ENCODE measurements around the gene CMIP.

Gene CMIP

GRCh38 chr16:81502396-81503070 is 57.9 kb downstream of the CMIP start:
- no peak for DNase-seq
- Histone ChIP-seq H3K27me3 (replicated peaks in 2 of 5; ENCODE audit: control insufficient read depth in 4 of 5, insufficient read depth in 5 of 5, low read length in 4 of 5) (no peaks in the 10 kb centered on the region), H3K36me3 (ENCODE audit: control insufficient read depth in 4 of 4, insufficient read depth in 4 of 4, low read length in 3 of 4) (no peaks in the 10 kb centered on the region), H3K4me3 (ENCODE audit: control insufficient read depth in 1 of 7, extremely low read depth in 1 of 7, insufficient read depth in 4 of 7, low read depth in 2 of 7, low read length in 6 of 7) (no peak overlapping the region), H3K4me1 (ENCODE audit: control extremely low read depth in 1 of 4, control insufficient read depth in 4 of 4, insufficient read depth in 4 of 4, low read length in 3 of 4) (peaks cover 4 to 35% (median 16%) of the 10 kb centered on the region in 4 experiments), H3K27ac (ENCODE audit: insufficient read depth in 1 of 2, low read depth in 1 of 2, low read length in 2 of 2, poor library complexity in 1 of 2, severe bottlenecking in 2 of 2) (no peak overlapping the region), H3K9me3 (ENCODE audit: control extremely low read depth in 1 of 5, control insufficient read depth in 4 of 5, insufficient read depth in 2 of 5, low read depth in 1 of 5, low read length in 4 of 5) (no peaks in the 10 kb centered on the region)
- POLR2A ChIA-PET, result no interaction called here
- CTCF ChIA-PET, result no interaction called here
- WGBS (ENCODE audit: insufficient coverage), result 96% methylated on average over 13 of the region's 17 CpGs

- ChIA-PET CTCF (interaction anchor here (1.3 kb wide), 1 partner anchor 9 kb away, joined by 3 read pairs; no protein-coding TSS in a partner anchor), POLR2A (no interaction called here)
- Histone ChIP-seq H3K27ac (ENCODE audit: insufficient read depth in 1 of 2, low read depth in 1 of 2, low read length in 2 of 2, poor library complexity in 1 of 2, severe bottlenecking in 2 of 2) (peak overlapping the region in 1 of 2 experiments; percentile 22), H3K27me3 (replicated peaks in 2 of 5; ENCODE audit: control insufficient read depth in 4 of 5, insufficient read depth in 5 of 5, low read length in 4 of 5) (no peaks in the 10 kb centered on the region), H3K36me3 (ENCODE audit: control insufficient read depth in 4 of 4, insufficient read depth in 4 of 4, low read length in 3 of 4) (peaks cover 0 to 4% (median 0%) of the 10 kb centered on the region in 4 experiments), H3K4me3 (ENCODE audit: control insufficient read depth in 1 of 7, extremely low read depth in 1 of 7, insufficient read depth in 4 of 7, low read depth in 2 of 7, low read length in 6 of 7) (no peak overlapping the region), H3K4me1 (ENCODE audit: control extremely low read depth in 1 of 4, control insufficient read depth in 4 of 4, insufficient read depth in 4 of 4, low read length in 3 of 4) (peaks cover 8 to 39% (median 18%) of the 10 kb centered on the region in 4 experiments), H3K9me3 (ENCODE audit: control extremely low read depth in 1 of 5, control insufficient read depth in 4 of 5, insufficient read depth in 2 of 5, low read depth in 1 of 5, low read length in 4 of 5) (no peaks in the 10 kb centered on the region)
- no peak for DNase-seq
- 82% methylated on average over 11 of the region's 13 CpGs for WGBS (ENCODE audit: insufficient coverage)
Observed at GRCh38 chr16:81505011-81505661, 60.5 kb downstream of the CMIP start.

- H3K27ac ChIP-seq (ENCODE audit: insufficient read depth in 1 of 2, low read depth in 1 of 2, low read length in 2 of 2, poor library complexity in 1 of 2, severe bottlenecking in 2 of 2), result no peak overlapping the region
- 100% methylated on average over 2 of the region's 6 CpGs for WGBS (ENCODE audit: insufficient coverage)
- DNase-seq, result no peak
- ChIA-PET POLR2A (interaction anchor here (0.6 kb wide), 1 partner anchor 24 kb away, joined by 3 read pairs; no protein-coding TSS in a partner anchor), CTCF (interaction anchor here (1.0 to 1.6 kb wide), 5 partner anchors 12 to 187 kb away, joined by 3 to 6 read pairs (median 4); no protein-coding TSS in a partner anchor)
- peaks cover 9 to 53% (median 32%) of the 10 kb centered on the region in 4 experiments for H3K4me1 ChIP-seq (ENCODE audit: control extremely low read depth in 1 of 4, control insufficient read depth in 4 of 4, insufficient read depth in 4 of 4, low read length in 3 of 4)
- H3K36me3 ChIP-seq (ENCODE audit: control insufficient read depth in 4 of 4, insufficient read depth in 4 of 4, low read length in 3 of 4), result peaks cover 0 to 4% (median 0%) of the 10 kb centered on the region in 4 experiments
- H3K27me3 ChIP-seq (replicated peaks in 2 of 5; ENCODE audit: control insufficient read depth in 4 of 5, insufficient read depth in 5 of 5, low read length in 4 of 5), result no peaks in the 10 kb centered on the region
- H3K9me3 ChIP-seq (ENCODE audit: control extremely low read depth in 1 of 5, control insufficient read depth in 4 of 5, insufficient read depth in 2 of 5, low read depth in 1 of 5, low read length in 4 of 5), result no peaks in the 10 kb centered on the region
- H3K4me3 ChIP-seq (ENCODE audit: control insufficient read depth in 1 of 7, extremely low read depth in 1 of 7, insufficient read depth in 4 of 7, low read depth in 2 of 7, low read length in 6 of 7), result no peak overlapping the region
Observed at GRCh38 chr16:81509404-81509803, 64.8 kb downstream of the CMIP start.

GRCh38 chr16:81510016-81510415 is 65.4 kb downstream of the CMIP start:
- 100% methylated on average over 4 of the region's 10 CpGs for WGBS (ENCODE audit: insufficient coverage)
- peaks cover 9 to 54% (median 37%) of the 10 kb centered on the region in 4 experiments for H3K4me1 ChIP-seq (ENCODE audit: control extremely low read depth in 1 of 4, control insufficient read depth in 4 of 4, insufficient read depth in 4 of 4, low read length in 3 of 4)
- no peak for DNase-seq
- POLR2A ChIA-PET, result no interaction called here
- CTCF ChIA-PET, result interaction anchor here (1.0 to 1.6 kb wide), 4 partner anchors 10 to 59 kb away, joined by 3 to 6 read pairs (median 4); no protein-coding TSS in a partner anchor
- H3K27me3 ChIP-seq (replicated peaks in 2 of 5; ENCODE audit: control insufficient read depth in 4 of 5, insufficient read depth in 5 of 5, low read length in 4 of 5), result no peaks in the 10 kb centered on the region
- H3K4me3 ChIP-seq (ENCODE audit: control insufficient read depth in 1 of 7, extremely low read depth in 1 of 7, insufficient read depth in 4 of 7, low read depth in 2 of 7, low read length in 6 of 7), result no peak overlapping the region
- H3K36me3 ChIP-seq (ENCODE audit: control insufficient read depth in 4 of 4, insufficient read depth in 4 of 4, low read length in 3 of 4), result peaks cover 0 to 4% (median 0%) of the 10 kb centered on the region in 4 experiments
- no peak overlapping the region for H3K27ac ChIP-seq (ENCODE audit: insufficient read depth in 1 of 2, low read depth in 1 of 2, low read length in 2 of 2, poor library complexity in 1 of 2, severe bottlenecking in 2 of 2)
- H3K9me3 ChIP-seq (ENCODE audit: control extremely low read depth in 1 of 5, control insufficient read depth in 4 of 5, insufficient read depth in 2 of 5, low read depth in 1 of 5, low read length in 4 of 5), result no peaks in the 10 kb centered on the region

GRCh38 chr16:81511371-81511770 is 66.8 kb downstream of the CMIP start:
- H3K36me3 ChIP-seq (ENCODE audit: control insufficient read depth in 4 of 4, insufficient read depth in 4 of 4, low read length in 3 of 4), result peaks cover 0 to 6% (median 2%) of the 10 kb centered on the region in 4 experiments
- peaks cover 9 to 45% (median 39%) of the 10 kb centered on the region in 4 experiments for H3K4me1 ChIP-seq (ENCODE audit: control extremely low read depth in 1 of 4, control insufficient read depth in 4 of 4, insufficient read depth in 4 of 4, low read length in 3 of 4)
- ChIA-PET POLR2A (no interaction called here), CTCF (interaction anchor here (2.3 kb wide), 1 partner anchor 12 kb away, joined by 7 read pairs; no protein-coding TSS in a partner anchor)
- 100% methylated on average over 4 of the region's 5 CpGs for WGBS (ENCODE audit: insufficient coverage)
- no peaks in the 10 kb centered on the region for H3K27me3 ChIP-seq (replicated peaks in 2 of 5; ENCODE audit: control insufficient read depth in 4 of 5, insufficient read depth in 5 of 5, low read length in 4 of 5)
- H3K4me3 ChIP-seq (ENCODE audit: control insufficient read depth in 1 of 7, extremely low read depth in 1 of 7, insufficient read depth in 4 of 7, low read depth in 2 of 7, low read length in 6 of 7), result no peak overlapping the region
- H3K27ac ChIP-seq (ENCODE audit: insufficient read depth in 1 of 2, low read depth in 1 of 2, low read length in 2 of 2, poor library complexity in 1 of 2, severe bottlenecking in 2 of 2), result no peak overlapping the region
- no peaks in the 10 kb centered on the region for H3K9me3 ChIP-seq (ENCODE audit: control extremely low read depth in 1 of 5, control insufficient read depth in 4 of 5, insufficient read depth in 2 of 5, low read depth in 1 of 5, low read length in 4 of 5)
- DNase-seq, result no peak

GRCh38 chr16:81513204-81514040 is 68.8 kb downstream of the CMIP start:
- Histone ChIP-seq H3K36me3 (ENCODE audit: control insufficient read depth in 4 of 4, insufficient read depth in 4 of 4, low read length in 3 of 4) (peaks cover 2 to 13% (median 4%) of the 10 kb centered on the region in 4 experiments), H3K9me3 (ENCODE audit: control extremely low read depth in 1 of 5, control insufficient read depth in 4 of 5, insufficient read depth in 2 of 5, low read depth in 1 of 5, low read length in 4 of 5) (no peaks in the 10 kb centered on the region), H3K4me1 (ENCODE audit: control extremely low read depth in 1 of 4, control insufficient read depth in 4 of 4, insufficient read depth in 4 of 4, low read length in 3 of 4) (peaks cover 7 to 38% (median 31%) of the 10 kb centered on the region in 4 experiments), H3K27me3 (replicated peaks in 2 of 5; ENCODE audit: control insufficient read depth in 4 of 5, insufficient read depth in 5 of 5, low read length in 4 of 5) (no peaks in the 10 kb centered on the region), H3K4me3 (ENCODE audit: control insufficient read depth in 1 of 7, extremely low read depth in 1 of 7, insufficient read depth in 4 of 7, low read depth in 2 of 7, low read length in 6 of 7) (peak overlapping the region in 3 of 7 experiments; percentile 11 to 54 (median 33)), H3K27ac (ENCODE audit: insufficient read depth in 1 of 2, low read depth in 1 of 2, low read length in 2 of 2, poor library complexity in 1 of 2, severe bottlenecking in 2 of 2) (peak overlapping the region in 1 of 2 experiments; percentile 43)
- CTCF ChIA-PET, result interaction anchor here (0.9 to 2.5 kb wide), 6 partner anchors 8 to 85 kb away, joined by 3 to 13 read pairs (median 4); no protein-coding TSS in a partner anchor
- 34% methylated on average over 18 of the region's 21 CpGs for WGBS (ENCODE audit: insufficient coverage)
- POLR2A ChIA-PET, result no interaction called here
- DNase-seq, result peak; percentile 45 to 95 (median 92)

Measured in common myeloid progenitor, CD34-positive (primary cell).